Breast epithelium (tissue), 4 donors: ENCODE measurements around the gene SDK2. TPM values are rescaled to one million over a fixed set of nuclear protein-coding genes. Genes with fewer than 3 reads are reported as not detected.
"Not testable (repeated sequence)": the region's sequence is repeated elsewhere in the genome, so short reads cannot be mapped to it uniquely, and the experiment has no call there.

Experiments
- DNase-seq, 2 donors: peaks; one replicate each; pipeline ENCODE4 v3.0.0-alpha.2; 2019; ENCODE audit warnings: low spot score in 2 of 2
- H3K27ac ChIP-seq, 2 donors: fragments of 200-600 bp; sonication (generic) in 1 of 2; one replicate each; pipeline ENCODE4 v1.5.1; 2016 to 2019; ENCODE audit warnings: mild to moderate bottlenecking in 1 of 2
- H3K27me3 ChIP-seq, 2 donors: fragments of 200-600 bp; sonication (generic) in 1 of 2; one replicate each; pipeline versions ENCODE4 v1.5.1 to v1.6.0; 2017 to 2019; ENCODE audit warnings: control low read depth in 1 of 2, mild to moderate bottlenecking in 1 of 2
- H3K36me3 ChIP-seq: fragments of 200-600 bp; one replicate; pipeline ENCODE4 v1.5.1; 2019
- H3K4me1 ChIP-seq, 2 donors: fragments of 200-600 bp; sonication (generic); one replicate each; pipeline ENCODE4 v1.5.1; 2016 to 2019; ENCODE audit warnings: control low read depth in 1 of 2
- H3K4me3 ChIP-seq, 3 donors: fragments of 200-600 bp; sonication (generic); 1 replicate in 2 of 3; 2 replicates in 1 of 3; pipeline ENCODE4 v1.5.1; 2016 to 2019; ENCODE audit warnings: mild to moderate bottlenecking in 3 of 3, moderate library complexity in 2 of 3
- H3K9me3 ChIP-seq, 2 donors: fragments of 200-600 bp; sonication (generic) in 1 of 2; one replicate each; pipeline ENCODE4 v1.5.1; 2016 to 2019; ENCODE audit warnings: control low read depth in 1 of 2
- POLR2A ChIP-seq: fragments of 450-650 bp; IDR thresholded peaks from one replicate; pipeline ENCODE4 v1.6.1; 2016; ENCODE audit warnings: antibody characterized with exemption, mild to moderate bottlenecking, moderate library complexity
- POLR2AphosphoS5 ChIP-seq, 3 donors: sonication (generic); formaldehyde crosslinking; IDR thresholded peaks; one replicate each; pipeline ENCODE4 v1.6.1; 2017; ENCODE audit warnings: antibody characterized with exemption in 3 of 3
- intact Hi-C: fragments of 100-400 bp; cut with DNase I; formaldehyde crosslinking; loops from one replicate; pipeline ENCODE4 v1.15.1; 2023; ENCODE audit warnings: low total_unique reads
- total RNA-seq, 3 donors: library from RNA; depleted of rRNA; stranded (reverse); fragments of >200 nt; gene quantifications; one replicate each; pipeline ENCODE4 v1.1.0, GENCODE V29; 2016
- TF ChIP-seq, protein P1 (sequence below), 3 donors: fragments of 450-650 bp; IDR thresholded peaks; one replicate each; pipeline ENCODE4 v1.5.1; 2016 to 2017; ENCODE audit warnings: antibody characterized with exemption in 3 of 3, mild to moderate bottlenecking in 3 of 3, moderate library complexity in 3 of 3

SDK2 gene
- total RNA-seq, 3 donors from 2014 or later, result 0.16 to 2.9 (median 2.6) TPM

DNA sequence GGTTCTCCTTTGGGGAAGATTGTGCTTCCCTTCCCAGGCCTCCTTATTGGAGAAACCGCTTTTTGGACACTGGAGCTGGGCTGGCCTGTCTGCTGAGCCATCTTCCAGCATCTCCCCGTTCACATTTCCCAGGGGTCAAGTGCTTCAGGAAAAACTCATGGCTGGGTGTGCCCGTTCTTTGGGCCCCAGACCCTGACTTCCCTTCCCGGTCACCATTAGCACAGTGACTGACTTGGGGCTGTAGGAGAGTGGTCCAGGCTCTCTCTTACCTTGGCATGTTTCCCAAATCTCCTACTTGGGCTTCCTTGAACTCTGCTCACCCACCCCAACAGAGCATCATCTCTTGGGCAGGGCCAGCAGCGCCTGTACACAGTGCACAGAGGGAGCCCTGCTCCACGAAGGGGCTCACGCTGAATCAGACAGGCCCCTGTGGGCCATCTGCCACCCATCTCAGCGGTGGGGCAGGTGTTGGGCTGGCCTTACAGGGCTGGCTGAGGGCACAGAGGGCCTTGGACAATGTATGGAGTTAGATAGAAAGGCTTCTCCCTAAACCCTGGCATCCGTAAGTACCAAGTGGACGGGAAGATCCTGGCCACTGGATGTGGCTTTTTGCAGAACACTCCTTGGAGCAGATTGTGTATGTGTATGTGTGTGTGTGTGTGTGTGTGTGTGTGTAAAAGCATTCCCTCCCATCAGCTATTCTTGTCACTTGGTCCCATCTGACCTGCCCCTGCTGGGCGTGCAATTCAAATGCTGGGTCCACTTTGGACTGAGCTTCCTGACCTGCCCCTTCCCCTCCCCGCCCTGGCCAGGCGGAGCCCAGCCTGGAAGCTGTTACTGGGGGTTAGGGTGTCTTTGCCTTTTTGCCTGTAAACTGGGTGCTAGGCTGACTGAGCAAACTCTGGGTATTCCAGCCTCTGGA is 307.6 kb downstream of the SDK2 start:
- no peaks in the 10 kb centered on the region for H3K27me3 ChIP-seq
- H3K4me3 ChIP-seq, result no peak overlapping the region
- TF ChIP-seq POLR2A (no peak), POLR2AphosphoS5 (IDR thresholded peaks at IDR 0.05) (no peak)
- TF ChIP-seq, protein P1, sequence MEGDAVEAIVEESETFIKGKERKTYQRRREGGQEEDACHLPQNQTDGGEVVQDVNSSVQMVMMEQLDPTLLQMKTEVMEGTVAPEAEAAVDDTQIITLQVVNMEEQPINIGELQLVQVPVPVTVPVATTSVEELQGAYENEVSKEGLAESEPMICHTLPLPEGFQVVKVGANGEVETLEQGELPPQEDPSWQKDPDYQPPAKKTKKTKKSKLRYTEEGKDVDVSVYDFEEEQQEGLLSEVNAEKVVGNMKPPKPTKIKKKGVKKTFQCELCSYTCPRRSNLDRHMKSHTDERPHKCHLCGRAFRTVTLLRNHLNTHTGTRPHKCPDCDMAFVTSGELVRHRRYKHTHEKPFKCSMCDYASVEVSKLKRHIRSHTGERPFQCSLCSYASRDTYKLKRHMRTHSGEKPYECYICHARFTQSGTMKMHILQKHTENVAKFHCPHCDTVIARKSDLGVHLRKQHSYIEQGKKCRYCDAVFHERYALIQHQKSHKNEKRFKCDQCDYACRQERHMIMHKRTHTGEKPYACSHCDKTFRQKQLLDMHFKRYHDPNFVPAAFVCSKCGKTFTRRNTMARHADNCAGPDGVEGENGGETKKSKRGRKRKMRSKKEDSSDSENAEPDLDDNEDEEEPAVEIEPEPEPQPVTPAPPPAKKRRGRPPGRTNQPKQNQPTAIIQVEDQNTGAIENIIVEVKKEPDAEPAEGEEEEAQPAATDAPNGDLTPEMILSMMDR (IDR thresholded peaks at IDR 0.05), result no peak
- H3K27ac ChIP-seq, result peak overlapping the region in 1 of 2 donors; percentile 68
- H3K4me1 ChIP-seq, result peaks cover 8 to 9% of the 10 kb centered on the region in 2 donors
- H3K36me3 ChIP-seq, result no peaks in the 10 kb centered on the region
- no peaks in the 10 kb centered on the region for H3K9me3 ChIP-seq
- no peak for DNase-seq
- intact Hi-C loops, result no loop called here

DNA sequence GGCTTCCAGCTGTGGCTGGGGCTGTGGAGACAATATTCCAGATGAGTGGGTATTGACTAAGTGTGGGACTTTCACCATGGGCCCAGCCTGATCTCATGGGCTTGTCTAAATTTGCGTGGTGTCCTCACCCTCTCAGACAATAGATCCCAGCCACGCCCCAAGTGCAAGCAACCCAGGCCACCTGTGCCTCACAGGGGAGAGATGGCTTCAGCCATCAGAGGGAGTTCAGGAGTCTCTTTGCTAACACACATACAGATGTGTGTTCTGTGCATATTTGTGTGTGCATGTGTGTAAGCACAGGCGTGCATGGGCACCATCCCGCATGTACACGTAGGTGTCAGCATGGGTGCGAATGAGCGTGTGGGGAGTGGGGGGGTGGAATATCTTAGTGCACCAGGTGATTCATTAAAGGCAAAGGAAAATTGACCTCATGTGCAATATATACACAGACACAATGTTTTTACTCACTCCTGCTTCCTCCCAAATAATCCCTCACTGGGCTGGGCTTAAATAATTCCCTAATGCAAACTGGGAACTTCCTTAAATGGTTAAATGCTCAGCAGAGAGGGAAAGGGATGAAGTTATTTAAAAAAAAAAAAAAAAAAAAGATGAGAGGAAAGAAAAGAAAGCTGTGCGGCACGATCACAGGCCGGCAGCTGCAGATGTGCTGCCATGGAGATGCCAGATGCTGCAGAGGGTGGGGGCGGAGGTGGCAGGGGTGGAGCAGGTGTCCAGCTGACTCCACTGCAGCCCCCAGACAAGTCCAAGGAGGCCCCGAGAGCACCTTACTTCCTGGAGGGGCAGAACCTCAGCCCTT is 308.4 kb downstream of the SDK2 start:
- TF ChIP-seq, protein P1 (IDR thresholded peaks at IDR 0.05), result no peak
- TF ChIP-seq POLR2AphosphoS5 (IDR thresholded peaks at IDR 0.05) (no peak), POLR2A (no peak)
- intact Hi-C loops, result no loop called here
- DNase-seq, result no peak
- Histone ChIP-seq H3K27me3 (no peaks in the 10 kb centered on the region), H3K4me3 (no peak overlapping the region), H3K27ac (peak overlapping the region; percentile 76 to 77), H3K4me1 (peaks cover 5 to 8% of the 10 kb centered on the region in 2 donors), H3K9me3 (no peaks in the 10 kb centered on the region), H3K36me3 (no peaks in the 10 kb centered on the region)

DNA sequence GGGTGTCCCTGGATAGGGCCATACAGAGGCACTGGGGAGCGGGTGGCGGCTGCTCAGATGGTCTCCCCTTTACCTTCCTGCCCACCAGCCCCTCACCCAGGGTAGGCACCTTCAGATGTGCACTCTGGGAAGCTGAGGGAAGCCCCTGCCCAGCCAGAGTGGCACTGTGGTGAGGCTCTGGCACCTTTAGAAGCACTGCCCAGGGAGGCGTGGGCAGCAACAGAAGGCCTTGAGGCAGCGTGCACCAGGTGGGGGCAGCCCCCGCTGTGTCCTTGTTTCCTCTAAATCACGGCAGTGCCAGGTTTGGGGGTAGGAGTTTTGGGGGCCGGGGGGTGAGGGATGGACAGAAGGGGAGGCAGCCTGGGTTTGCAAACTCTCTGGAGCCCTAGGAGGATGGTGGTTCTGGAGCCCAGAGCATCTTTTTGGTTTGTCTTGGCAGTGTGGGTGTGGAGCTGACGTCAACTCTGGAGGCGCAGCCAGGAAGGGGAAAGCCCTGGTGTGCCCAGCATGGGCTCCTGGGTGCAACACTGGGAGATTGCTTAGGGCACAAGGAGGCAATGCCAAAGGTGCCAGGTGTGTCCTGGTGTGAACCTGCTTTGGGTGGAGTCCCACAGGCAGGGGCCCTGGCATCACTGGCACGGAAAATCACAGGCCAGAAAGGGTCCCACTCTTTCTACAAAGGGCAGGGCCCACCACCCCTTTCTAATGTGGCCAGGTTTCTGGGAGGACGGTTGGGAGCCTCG is 309.3 kb downstream of the SDK2 start:
- H3K27ac ChIP-seq, result peak overlapping the region; percentile 76 to 77
- no peak overlapping the region for H3K4me3 ChIP-seq
- DNase-seq, result peak in 1 of 2 donors; percentile 56
- TF ChIP-seq POLR2AphosphoS5 (IDR thresholded peaks at IDR 0.05), result no peak
- TF ChIP-seq, protein P1 (IDR thresholded peaks at IDR 0.05), result no peak
- no peak for TF ChIP-seq POLR2A
- no peaks in the 10 kb centered on the region for H3K36me3 ChIP-seq
- no peaks in the 10 kb centered on the region for H3K27me3 ChIP-seq
- H3K4me1 ChIP-seq, result peaks cover 5 to 8% of the 10 kb centered on the region in 2 donors
- no peaks in the 10 kb centered on the region for H3K9me3 ChIP-seq
- intact Hi-C loops, result no loop called here

DNA sequence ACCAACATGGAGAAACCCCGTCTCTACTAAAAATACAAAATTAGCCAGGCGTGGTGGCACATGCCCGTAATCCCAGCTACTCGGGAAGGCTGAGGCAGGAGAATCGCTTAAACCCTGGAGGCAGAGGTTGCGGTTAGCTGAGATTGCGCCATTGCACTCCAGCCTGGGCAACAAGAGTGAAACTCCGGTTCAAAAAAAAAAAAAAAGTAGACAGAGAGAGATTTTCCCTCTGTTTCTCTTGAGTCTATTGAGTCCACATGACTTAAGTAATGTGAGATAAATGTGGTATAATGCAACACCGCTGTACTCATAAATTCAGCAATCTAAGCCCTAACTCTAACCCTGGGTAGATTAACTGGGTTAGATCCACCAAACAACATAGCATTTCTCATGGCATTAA is 310.8 kb downstream of the SDK2 start:
- H3K27me3 ChIP-seq, H3K4me3 ChIP-seq, H3K4me1 ChIP-seq, intact Hi-C loops, H3K36me3 ChIP-seq, H3K9me3 ChIP-seq: not testable (repeated sequence)
- H3K27ac ChIP-seq, result peak overlapping the region; percentile 77 to 86
- TF ChIP-seq POLR2AphosphoS5 (IDR thresholded peaks at IDR 0.05), result peak in 1 of 3 donors; percentile 70
- peak in 1 of 2 donors; percentile 70 for DNase-seq

DNA sequence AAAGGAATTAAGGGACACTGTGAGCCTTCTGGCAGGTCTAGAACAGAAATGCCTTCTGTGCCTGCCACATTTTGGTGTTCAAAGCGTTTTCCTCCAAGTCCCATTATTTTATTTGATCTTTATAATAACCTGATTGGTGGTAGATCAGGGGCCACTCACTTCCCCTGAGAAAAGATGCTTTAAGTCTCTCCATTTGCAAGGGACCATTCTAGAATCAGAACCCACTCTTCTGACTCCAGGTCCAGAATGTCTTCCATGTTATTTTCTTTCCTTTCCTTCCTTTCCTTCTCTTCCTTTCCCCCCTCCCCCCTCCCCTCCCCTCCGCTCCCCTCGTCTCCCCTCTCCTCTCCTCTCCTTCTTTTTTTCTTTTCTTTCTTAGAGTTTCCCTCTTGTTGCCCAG is 313.2 kb downstream of the SDK2 start:
- Histone ChIP-seq H3K27me3 (no peaks in the 10 kb centered on the region), H3K36me3 (no peaks in the 10 kb centered on the region), H3K4me3 (no peak overlapping the region), H3K4me1 (peaks cover 5 to 8% of the 10 kb centered on the region in 2 donors), H3K27ac (no peak overlapping the region), H3K9me3 (no peaks in the 10 kb centered on the region)
- intact Hi-C loops, result loop anchor here (2.0 kb wide), 1 partner anchor 66 kb away; no protein-coding TSS in a partner anchor
- TF ChIP-seq, protein P1 (IDR thresholded peaks at IDR 0.05), result no peak
- TF ChIP-seq POLR2AphosphoS5 (IDR thresholded peaks at IDR 0.05) (no peak), POLR2A (no peak)
- DNase-seq, result no peak
